CMK (cell line): Measurements from ENCODE around the gene NFIX.

ENCODE experiments used
- DNase-seq: peaks from one replicate; pipeline ENCODE4 v3.0.0-alpha.2; 2010; ENCODE audit warnings: low read depth

NFIX gene

GRCh38 chr19:13057147-13057572, 61.9 kb downstream of the NFIX start:
- no peak for DNase-seq

GRCh38 chr19:13057744-13058143, 62.5 kb downstream of the NFIX start:
- DNase-seq = no peak

- no peak for DNase-seq
Observed at GRCh38 chr19:13058951-13059660, 63.8 kb downstream of the NFIX start.

- DNase-seq = no peak
Observed at GRCh38 chr19:13060233-13060963, 65.1 kb downstream of the NFIX start.

GRCh38 chr19:13060964-13061927, 66.0 kb downstream of the NFIX start:
- DNase-seq = peak; percentile 60

- DNase-seq = no peak
Observed at GRCh38 chr19:13062317-13062716, 67.0 kb downstream of the NFIX start.

- DNase-seq = no peak
Observed at GRCh38 chr19:13063461-13064091, 68.3 kb downstream of the NFIX start.

- DNase-seq = no peak
Observed at GRCh38 chr19:13064092-13064489, 68.8 kb downstream of the NFIX start.

- no peak for DNase-seq
Observed at GRCh38 chr19:13066226-13066625, 71.0 kb downstream of the NFIX start.

GRCh38 chr19:13066933-13067807, 71.9 kb downstream of the NFIX start:
- DNase-seq = no peak

GRCh38 chr19:13068085-13068846, 73.0 kb downstream of the NFIX start:
- no peak for DNase-seq

GRCh38 chr19:13069415-13070359, 74.4 kb downstream of the NFIX start:
- DNase-seq = peak; percentile 93

- no peak for DNase-seq
Observed at GRCh38 chr19:13070425-13071140, 75.3 kb downstream of the NFIX start.

GRCh38 chr19:13071444-13072187, 76.3 kb downstream of the NFIX start:
- DNase-seq = no peak

GRCh38 chr19:13072188-13072908, 77.1 kb downstream of the NFIX start:
- DNase-seq = no peak

- DNase-seq = no peak
Observed at GRCh38 chr19:13073263-13073662, 78.0 kb downstream of the NFIX start.

- DNase-seq = no peak
Observed at GRCh38 chr19:13074378-13074777, 79.1 kb downstream of the NFIX start.
